Measurements from ENCODE around the gene CLASRP.
A peak's percentile ranks its signal among the peaks of the same experiment; 100 is the strongest.

The CLASRP gene

DNA sequence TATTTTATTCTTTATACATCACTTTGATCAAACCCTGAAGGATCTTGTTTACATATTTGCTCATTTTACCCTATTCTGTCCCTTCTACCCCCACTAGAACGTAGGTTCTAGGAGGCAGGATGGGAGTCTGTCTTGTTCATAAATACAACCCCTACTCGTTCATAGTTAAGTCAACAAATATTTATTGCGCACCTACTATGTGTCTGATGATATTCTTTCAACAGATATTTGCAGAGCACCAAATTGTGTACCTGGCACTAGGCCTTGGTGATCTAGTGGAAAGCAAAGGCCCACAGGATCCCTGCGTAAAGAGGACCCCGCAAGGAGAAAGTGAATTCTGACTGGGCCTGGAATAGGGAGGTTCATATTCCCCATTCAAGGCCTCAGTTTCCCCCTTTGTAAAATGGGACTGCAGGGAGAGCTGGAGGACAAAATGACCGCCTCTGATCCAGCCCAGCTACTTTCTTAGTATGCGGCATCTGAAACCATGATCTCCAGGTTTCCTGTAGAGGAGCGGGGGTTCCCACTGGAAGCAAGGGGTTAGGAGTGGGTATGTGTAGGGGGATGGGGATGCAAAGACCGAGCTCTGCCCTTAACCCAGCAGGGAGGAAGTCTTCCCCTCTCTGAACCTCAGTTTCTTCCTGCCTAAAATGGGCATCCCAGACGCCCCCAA, 39.7 kb downstream of the CLASRP start:
- ATAC-seq, result peak; percentile 27; the same call in 2 of the 3 replicates
- no peak for TF ChIP-seq ARNTL (CRISPR knock-in tag; IDR thresholded peaks at IDR 0.05; ENCODE audit: borderline replicate concordance, low read depth)
- TF ChIP-seq ESRRG (CRISPR knock-in tag; IDR thresholded peaks at IDR 0.05), result 0 out of 2 replicates have a peak, but pooled peaks have one; percentile 24

DNA sequence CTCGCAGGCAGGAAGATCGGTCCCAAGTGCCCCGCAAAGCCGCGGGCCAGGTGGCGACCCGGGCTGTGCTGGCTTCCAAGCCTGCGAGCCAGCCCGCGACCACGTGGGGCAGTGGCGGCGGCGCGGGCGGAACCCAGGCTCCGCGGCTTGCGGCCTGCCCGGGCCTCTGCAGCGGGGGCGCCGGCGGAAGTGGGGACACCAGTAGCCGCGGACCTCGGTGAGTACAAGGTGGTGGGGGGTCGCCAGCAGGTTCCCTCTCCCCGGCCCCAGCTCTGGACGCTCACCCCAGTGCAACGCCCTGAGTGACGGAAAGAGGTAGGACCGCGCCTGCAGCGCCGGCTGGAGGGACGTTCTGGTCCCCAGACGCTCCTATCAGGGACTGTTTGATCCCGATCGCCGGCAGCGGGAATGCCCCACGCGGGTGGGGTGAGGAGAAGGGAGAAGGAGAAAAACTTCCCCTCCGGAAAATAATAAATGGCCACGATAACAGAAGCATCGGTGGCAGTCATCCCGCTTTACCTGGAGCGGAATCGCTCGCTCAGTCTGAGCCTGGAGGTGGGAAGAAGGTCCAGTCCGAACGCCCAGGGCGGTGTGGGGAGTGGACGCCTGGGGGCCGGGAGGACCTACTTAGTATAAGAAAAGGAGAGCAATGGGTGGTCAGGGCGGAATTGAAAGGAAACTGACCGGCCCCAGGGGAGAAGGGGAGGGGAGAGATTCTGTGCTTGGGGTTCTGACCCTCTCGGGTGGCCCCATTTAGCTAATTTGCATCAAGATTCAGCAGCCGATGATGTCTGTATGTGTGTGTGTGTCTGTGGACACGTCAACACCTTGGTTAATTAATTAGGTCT, 40.4 kb downstream of the CLASRP start, which contains the start of gene GEMIN7:
GEMIN7 (plus strand) TSS at position 198 of the 848 bp plus-strand sequence. CDS start 10,855 bp downstream, outside the sequence.
- peak; percentile 97 for ATAC-seq

DNA sequence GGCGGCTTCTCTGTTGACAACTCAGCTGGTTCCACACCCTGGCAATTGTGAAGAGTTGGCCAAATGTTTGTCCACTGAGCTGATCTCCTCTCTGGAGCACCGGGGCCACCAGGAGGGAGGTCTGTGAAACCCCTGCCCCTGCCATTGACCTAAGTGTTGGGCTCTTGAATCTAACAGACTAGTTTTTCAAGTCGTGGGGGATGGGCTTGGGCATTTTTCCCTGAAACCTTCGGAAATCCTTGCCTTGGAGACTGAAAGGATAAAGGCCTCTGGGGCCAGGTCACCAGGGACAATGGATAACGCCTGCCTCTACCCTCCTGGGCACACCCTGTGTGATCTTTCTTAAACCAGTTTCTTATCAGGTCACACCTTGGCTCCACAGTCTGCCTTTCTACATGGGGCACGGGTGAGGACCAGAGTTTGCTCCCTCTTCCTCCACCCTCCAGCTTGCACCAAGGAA, 41.1 kb downstream of the CLASRP start:
- no peak for ATAC-seq
- no peak for TF ChIP-seq SNAI2 (CRISPR knock-in tag; IDR thresholded peaks at IDR 0.05)
- TF ChIP-seq, protein P1, sequence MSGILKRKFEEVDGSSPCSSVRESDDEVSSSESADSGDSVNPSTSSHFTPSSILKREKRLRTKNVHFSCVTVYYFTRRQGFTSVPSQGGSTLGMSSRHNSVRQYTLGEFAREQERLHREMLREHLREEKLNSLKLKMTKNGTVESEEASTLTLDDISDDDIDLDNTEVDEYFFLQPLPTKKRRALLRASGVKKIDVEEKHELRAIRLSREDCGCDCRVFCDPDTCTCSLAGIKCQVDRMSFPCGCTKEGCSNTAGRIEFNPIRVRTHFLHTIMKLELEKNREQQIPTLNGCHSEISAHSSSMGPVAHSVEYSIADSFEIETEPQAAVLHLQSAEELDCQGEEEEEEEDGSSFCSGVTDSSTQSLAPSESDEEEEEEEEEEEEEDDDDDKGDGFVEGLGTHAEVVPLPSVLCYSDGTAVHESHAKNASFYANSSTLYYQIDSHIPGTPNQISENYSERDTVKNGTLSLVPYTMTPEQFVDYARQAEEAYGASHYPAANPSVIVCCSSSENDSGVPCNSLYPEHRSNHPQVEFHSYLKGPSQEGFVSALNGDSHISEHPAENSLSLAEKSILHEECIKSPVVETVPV (CRISPR knock-in tag; IDR thresholded peaks at IDR 0.05), result no peak
- TF ChIP-seq ISL1 (CRISPR knock-in tag; IDR thresholded peaks at IDR 0.05), result no peak
- no peak for TF ChIP-seq GLIS3 (CRISPR knock-in tag; IDR thresholded peaks at IDR 0.05)
- TF ChIP-seq, protein P2, sequence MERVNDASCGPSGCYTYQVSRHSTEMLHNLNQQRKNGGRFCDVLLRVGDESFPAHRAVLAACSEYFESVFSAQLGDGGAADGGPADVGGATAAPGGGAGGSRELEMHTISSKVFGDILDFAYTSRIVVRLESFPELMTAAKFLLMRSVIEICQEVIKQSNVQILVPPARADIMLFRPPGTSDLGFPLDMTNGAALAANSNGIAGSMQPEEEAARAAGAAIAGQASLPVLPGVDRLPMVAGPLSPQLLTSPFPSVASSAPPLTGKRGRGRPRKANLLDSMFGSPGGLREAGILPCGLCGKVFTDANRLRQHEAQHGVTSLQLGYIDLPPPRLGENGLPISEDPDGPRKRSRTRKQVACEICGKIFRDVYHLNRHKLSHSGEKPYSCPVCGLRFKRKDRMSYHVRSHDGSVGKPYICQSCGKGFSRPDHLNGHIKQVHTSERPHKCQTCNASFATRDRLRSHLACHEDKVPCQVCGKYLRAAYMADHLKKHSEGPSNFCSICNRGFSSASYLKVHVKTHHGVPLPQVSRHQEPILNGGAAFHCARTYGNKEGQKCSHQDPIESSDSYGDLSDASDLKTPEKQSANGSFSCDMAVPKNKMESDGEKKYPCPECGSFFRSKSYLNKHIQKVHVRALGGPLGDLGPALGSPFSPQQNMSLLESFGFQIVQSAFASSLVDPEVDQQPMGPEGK (CRISPR knock-in tag; IDR thresholded peaks at IDR 0.05; ENCODE audit: borderline replicate concordance), result no peak
- TF ChIP-seq BACH2 (CRISPR knock-in tag; IDR thresholded peaks at IDR 0.05; ENCODE audit: borderline replicate concordance), result no peak
- TF ChIP-seq PPARA (CRISPR knock-in tag; IDR thresholded peaks at IDR 0.05; ENCODE audit: borderline replicate concordance), result no peak
- TF ChIP-seq, protein P3, sequence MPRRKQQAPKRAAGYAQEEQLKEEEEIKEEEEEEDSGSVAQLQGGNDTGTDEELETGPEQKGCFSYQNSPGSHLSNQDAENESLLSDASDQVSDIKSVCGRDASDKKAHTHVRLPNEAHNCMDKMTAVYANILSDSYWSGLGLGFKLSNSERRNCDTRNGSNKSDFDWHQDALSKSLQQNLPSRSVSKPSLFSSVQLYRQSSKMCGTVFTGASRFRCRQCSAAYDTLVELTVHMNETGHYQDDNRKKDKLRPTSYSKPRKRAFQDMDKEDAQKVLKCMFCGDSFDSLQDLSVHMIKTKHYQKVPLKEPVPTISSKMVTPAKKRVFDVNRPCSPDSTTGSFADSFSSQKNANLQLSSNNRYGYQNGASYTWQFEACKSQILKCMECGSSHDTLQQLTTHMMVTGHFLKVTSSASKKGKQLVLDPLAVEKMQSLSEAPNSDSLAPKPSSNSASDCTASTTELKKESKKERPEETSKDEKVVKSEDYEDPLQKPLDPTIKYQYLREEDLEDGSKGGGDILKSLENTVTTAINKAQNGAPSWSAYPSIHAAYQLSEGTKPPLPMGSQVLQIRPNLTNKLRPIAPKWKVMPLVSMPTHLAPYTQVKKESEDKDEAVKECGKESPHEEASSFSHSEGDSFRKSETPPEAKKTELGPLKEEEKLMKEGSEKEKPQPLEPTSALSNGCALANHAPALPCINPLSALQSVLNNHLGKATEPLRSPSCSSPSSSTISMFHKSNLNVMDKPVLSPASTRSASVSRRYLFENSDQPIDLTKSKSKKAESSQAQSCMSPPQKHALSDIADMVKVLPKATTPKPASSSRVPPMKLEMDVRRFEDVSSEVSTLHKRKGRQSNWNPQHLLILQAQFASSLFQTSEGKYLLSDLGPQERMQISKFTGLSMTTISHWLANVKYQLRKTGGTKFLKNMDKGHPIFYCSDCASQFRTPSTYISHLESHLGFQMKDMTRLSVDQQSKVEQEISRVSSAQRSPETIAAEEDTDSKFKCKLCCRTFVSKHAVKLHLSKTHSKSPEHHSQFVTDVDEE (CRISPR knock-in tag; IDR thresholded peaks at IDR 0.05), result no peak
- TF ChIP-seq ZFP30 (CRISPR knock-in tag; IDR thresholded peaks at IDR 0.05), result no peak
- no peak for TF ChIP-seq ZC3H10 (CRISPR knock-in tag; IDR thresholded peaks at IDR 0.05)
- no peak for TF ChIP-seq OSR1 (CRISPR knock-in tag; IDR thresholded peaks at IDR 0.05)
- no peak for TF ChIP-seq ZNF70 (CRISPR knock-in tag; IDR thresholded peaks at IDR 0.05)
- no peak for TF ChIP-seq TOX (CRISPR knock-in tag; IDR thresholded peaks at IDR 0.05; ENCODE audit: borderline replicate concordance)

More for the DNA sequence above, 40.4 kb downstream of the CLASRP start, which contains the start of gene GEMIN7:
- TF ChIP-seq, protein P4, sequence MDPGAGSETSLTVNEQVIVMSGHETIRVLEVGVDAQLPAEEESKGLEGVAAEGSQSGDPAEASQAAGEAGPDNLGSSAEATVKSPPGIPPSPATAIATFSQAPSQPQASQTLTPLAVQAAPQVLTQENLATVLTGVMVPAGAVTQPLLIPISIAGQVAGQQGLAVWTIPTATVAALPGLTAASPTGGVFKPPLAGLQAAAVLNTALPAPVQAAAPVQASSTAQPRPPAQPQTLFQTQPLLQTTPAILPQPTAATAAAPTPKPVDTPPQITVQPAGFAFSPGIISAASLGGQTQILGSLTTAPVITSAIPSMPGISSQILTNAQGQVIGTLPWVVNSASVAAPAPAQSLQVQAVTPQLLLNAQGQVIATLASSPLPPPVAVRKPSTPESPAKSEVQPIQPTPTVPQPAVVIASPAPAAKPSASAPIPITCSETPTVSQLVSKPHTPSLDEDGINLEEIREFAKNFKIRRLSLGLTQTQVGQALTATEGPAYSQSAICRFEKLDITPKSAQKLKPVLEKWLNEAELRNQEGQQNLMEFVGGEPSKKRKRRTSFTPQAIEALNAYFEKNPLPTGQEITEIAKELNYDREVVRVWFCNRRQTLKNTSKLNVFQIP (CRISPR knock-in tag; IDR thresholded peaks at IDR 0.05; ENCODE audit: borderline replicate concordance, low read depth), result no peak
- TF ChIP-seq, protein P3 (CRISPR knock-in tag; IDR thresholded peaks at IDR 0.05), result peak; percentile 60; the same call in 1 of the 2 replicates
- no peak for TF ChIP-seq SNAI2 (CRISPR knock-in tag; IDR thresholded peaks at IDR 0.05)
- TF ChIP-seq ZFP3 (CRISPR knock-in tag; IDR thresholded peaks at IDR 0.05), result peak; percentile 78; the same call in 1 of the 2 replicates
- TF ChIP-seq, protein P2 (CRISPR knock-in tag; IDR thresholded peaks at IDR 0.05; ENCODE audit: borderline replicate concordance), result peak; percentile 74; the same call in 1 of the 2 replicates
- no peak for TF ChIP-seq ZNF70 (CRISPR knock-in tag; IDR thresholded peaks at IDR 0.05)
- 0 out of 2 replicates have a peak, but pooled peaks have one; percentile 40 for TF ChIP-seq ZNF8 (CRISPR knock-in tag; IDR thresholded peaks at IDR 0.05)
- no peak for TF ChIP-seq OSR1 (CRISPR knock-in tag; IDR thresholded peaks at IDR 0.05)
- TF ChIP-seq ZC3H10 (CRISPR knock-in tag; IDR thresholded peaks at IDR 0.05), result no peak
- no peak for TF ChIP-seq ESRRG (CRISPR knock-in tag; IDR thresholded peaks at IDR 0.05)
- 0 out of 2 replicates have a peak, but pooled peaks have one; percentile 51 for TF ChIP-seq CSDC2 (CRISPR knock-in tag; IDR thresholded peaks at IDR 0.05)

Data from SK-N-SH treated with all-trans-retinoic acid at 6 μM for 48 hours (cell line).